ENCODE results near the gene ISG20L2.

DNA sequence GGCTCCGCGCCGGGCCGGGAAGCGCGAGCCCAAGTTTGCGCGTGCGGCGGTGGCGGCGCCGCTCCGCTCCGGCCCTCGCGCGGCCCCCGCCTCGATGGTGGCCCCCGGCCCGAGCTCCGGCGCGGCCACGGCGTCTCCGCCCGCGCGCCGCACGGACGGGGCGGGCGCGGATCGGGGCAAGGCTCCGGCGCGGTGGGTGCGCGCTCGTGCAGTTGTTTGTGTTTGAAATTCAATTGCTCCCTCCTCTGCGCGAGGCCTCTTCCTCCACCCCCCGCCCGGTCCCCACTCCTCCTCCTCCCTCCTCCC, 22.8 kb upstream of the ISG20L2 start, which contains the start of gene HDGF:
- TF ChIP-seq POLR2A (IDR thresholded peaks at IDR 0.05) (no peak), CTCF (IDR thresholded peaks at IDR 0.05) (no peak)
